Transverse colon (tissue), 4 donors: ENCODE results near the gene CHSY3.

Source experiments
- EP300 ChIP-seq: sonication (generic); formaldehyde crosslinking; IDR thresholded peaks from one replicate; pipeline ENCODE4 v1.6.1; 2017; ENCODE audit warnings: antibody characterized with exemption, low read depth
- POLR2AphosphoS5 ChIP-seq, 3 donors: sonication (generic); formaldehyde crosslinking; IDR thresholded peaks; one replicate each; pipeline ENCODE4 v1.6.1; 2016; ENCODE audit warnings: antibody characterized with exemption in 3 of 3
- TF ChIP-seq, protein P1 (sequence below), 5 experiments: fragments of 200-600 bp in 3 of 5; fragments of 450-650 bp in 2 of 5; sonication (generic) in 3 of 5; IDR thresholded peaks; 1 replicate in 2 of 5; 2 replicates in 3 of 5; pipeline ENCODE4 v1.5.1; 2016 to 2017; ENCODE audit warnings: antibody characterized with exemption in 5 of 5, inconsistent platforms in 3 of 5, mild to moderate bottlenecking in 2 of 5, moderate library complexity in 1 of 5

DNA sequence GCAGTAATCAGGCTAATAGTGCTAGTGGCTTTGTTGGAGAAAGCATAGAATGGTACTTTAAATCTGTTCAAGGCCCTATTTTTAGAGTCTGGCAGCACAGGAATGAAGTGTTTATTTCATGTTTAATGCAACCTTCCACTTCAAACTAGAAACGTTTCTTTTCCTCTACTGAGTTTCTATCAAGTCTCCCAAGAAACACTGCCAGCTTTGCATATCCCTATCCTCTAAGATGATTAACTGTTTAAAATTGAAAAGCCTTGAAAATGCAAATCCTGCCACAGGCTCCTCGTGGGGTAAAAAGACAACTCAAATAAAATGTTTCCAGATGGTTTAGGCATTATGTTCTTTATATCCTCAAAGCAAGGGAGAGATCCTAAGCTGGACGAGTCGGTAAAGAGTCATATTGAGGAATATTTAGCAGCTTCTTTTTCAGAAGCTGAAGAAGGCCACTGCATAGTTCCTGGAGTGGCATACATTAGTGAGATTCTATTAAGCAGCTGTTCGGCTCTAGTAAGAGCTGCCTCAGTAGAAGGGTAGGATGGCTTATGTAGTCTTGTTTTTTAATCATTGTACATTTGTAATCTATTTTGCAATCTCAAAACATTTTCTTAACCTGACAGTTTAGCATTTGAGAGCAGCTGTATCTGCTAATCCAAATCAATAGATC is 251.2 kb downstream of the CHSY3 start:
- no peak for TF ChIP-seq POLR2AphosphoS5 (IDR thresholded peaks at IDR 0.05)
- TF ChIP-seq, protein P1, sequence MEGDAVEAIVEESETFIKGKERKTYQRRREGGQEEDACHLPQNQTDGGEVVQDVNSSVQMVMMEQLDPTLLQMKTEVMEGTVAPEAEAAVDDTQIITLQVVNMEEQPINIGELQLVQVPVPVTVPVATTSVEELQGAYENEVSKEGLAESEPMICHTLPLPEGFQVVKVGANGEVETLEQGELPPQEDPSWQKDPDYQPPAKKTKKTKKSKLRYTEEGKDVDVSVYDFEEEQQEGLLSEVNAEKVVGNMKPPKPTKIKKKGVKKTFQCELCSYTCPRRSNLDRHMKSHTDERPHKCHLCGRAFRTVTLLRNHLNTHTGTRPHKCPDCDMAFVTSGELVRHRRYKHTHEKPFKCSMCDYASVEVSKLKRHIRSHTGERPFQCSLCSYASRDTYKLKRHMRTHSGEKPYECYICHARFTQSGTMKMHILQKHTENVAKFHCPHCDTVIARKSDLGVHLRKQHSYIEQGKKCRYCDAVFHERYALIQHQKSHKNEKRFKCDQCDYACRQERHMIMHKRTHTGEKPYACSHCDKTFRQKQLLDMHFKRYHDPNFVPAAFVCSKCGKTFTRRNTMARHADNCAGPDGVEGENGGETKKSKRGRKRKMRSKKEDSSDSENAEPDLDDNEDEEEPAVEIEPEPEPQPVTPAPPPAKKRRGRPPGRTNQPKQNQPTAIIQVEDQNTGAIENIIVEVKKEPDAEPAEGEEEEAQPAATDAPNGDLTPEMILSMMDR (IDR thresholded peaks at IDR 0.05), result no peak
- no peak for TF ChIP-seq EP300
